ENCODE data around the gene GH2. TPM values are rescaled to one million over a fixed set of nuclear protein-coding genes. Genes with fewer than 3 reads are reported as not detected.
A peak's percentile ranks its signal among the peaks of the same experiment; 100 is the strongest.

The GH2 gene
- not detected in 2 replicates for total RNA-seq

DNA sequence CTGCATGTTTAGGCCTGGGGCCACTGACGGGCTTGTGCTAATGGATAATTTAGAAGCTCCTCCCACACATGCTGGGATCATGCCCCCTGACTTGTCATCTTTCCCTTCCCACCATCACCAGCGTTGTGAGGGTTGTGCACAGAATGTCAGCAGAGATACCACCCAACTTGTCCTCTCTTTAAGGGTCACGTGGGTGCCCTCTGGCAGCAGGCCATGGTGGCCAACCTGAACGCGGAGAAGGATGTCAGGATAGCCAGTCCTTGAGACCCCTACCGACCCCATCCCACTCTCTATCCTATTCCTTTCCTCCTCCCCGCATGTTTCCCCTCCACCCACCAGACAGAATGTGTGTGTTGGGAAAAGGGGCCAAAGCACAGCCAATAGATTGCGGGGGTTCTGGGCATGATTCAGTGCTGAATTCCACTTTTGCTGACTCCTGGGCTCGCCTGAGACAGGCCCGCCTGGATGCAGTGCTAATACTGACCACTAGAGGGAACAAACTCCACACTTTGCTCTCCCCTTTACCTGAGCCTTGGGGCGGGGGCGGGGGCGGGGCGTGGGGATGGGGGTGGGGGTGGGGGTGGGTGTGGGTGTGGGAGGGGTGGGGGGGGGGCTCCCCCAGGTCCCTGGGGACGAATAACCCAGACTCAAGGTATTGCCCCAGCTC lies at the start of gene GH2:
Gene GH2 (minus strand): TSS at position 10 of the 667 bp plus-strand sequence. CDS start 143 bp downstream, outside the sequence.
- peak; percentile 57 for DNase-seq (ENCODE audit: low read depth)
- Histone ChIP-seq H3K27me3 (ENCODE audit: control insufficient read depth, insufficient read depth, low read length) (no peaks in the 10 kb centered on the region), H3K36me3 (ENCODE audit: control insufficient read depth, insufficient read depth, low read length) (no peaks in the 10 kb centered on the region), H3K4me3 (ENCODE audit: low read depth, low read length) (no peak within 1 kb of the TSS)
- TF ChIP-seq CTCF (IDR thresholded peaks at IDR 0.05; ENCODE audit: insufficient read depth, low read length, severe bottlenecking) = peak; percentile 75
- no peak for FAIRE-seq

DNA sequence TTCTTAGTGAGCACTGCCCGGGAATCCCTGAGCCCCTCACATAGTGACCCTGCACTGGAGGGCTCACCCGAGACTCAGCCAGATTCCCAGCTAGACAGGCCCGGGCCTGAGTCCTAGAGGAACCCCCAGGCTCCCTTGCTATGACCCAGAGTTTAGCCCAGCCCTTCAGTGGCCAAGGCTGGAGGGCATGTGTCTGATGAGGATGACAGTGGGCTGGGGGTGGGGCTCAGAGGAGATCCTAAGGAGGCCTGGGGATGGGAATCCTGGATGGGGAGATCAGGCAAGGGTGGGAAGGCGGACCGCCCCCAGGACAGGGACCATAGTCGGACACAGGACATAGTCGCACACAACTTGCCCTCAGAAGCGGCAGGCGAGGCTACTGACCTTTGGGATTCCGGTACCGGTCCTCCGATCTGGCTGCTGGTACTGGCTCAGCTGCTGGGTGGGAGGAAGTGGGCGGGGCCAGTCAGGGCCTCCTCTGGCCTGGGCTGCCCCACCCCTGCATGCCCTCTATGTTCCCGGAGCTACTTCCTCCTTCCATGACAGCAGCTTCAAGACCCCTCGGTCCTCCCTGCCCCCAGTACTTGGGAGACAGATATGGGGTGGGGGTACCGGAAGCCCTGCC lies 49.3 kb upstream of the GH2 start:
- Histone ChIP-seq H3K4me3 (ENCODE audit: low read depth, low read length) (no peak overlapping the region), H3K36me3 (ENCODE audit: control insufficient read depth, insufficient read depth, low read length) (no peaks in the 10 kb centered on the region), H3K27me3 (ENCODE audit: control insufficient read depth, insufficient read depth, low read length) (no peaks in the 10 kb centered on the region)
- no peak for TF ChIP-seq CTCF (IDR thresholded peaks at IDR 0.05; ENCODE audit: insufficient read depth, low read length, severe bottlenecking)
- no peak for FAIRE-seq
- DNase-seq (ENCODE audit: low read depth) = no peak

DNA sequence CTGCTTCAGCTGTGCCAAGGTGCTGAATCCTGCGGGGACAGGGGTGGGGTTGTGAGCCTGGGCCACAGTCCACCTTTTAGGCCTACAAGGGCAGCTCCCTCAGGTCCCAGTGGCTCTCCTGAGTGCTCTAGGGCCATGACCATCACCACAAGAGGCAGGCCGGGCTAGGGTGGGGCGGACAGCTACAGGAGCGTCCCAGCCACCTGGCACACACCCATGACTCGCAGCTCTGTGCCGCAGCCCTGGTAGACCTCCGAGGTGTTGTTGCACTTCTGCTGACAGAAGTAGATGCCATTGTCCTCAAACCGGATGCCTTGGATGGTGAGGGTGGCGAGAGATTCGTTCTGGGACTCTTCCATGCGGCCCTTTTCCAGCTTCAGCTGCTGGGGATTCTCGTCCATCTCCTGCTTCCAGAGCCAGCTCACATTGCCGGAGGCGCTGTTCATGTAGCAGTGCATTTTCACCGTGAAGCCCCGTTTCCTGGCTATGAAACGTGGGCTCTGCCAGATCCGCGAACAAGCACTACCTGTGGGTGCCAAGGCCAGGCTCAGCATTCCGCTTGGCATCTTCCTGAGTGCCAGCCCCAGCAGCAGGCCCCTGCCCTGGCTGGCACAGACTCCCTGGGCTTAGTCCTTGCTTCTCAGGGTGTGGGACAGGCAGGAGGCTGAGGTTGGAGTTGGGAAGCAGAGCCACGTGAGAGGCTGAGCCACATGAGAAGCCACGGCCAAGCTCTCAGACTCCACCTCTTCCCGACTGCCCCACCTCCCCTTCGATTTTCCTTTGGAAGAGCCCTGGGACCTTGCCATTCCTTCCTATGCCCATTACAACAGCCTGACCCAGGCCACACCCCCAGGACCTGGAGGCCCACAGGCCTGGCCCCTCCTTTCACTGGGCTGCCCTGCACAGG lies 48.4 kb upstream of the GH2 start:
- Histone ChIP-seq H3K36me3 (ENCODE audit: control insufficient read depth, insufficient read depth, low read length) (no peaks in the 10 kb centered on the region), H3K27me3 (ENCODE audit: control insufficient read depth, insufficient read depth, low read length) (no peaks in the 10 kb centered on the region), H3K4me3 (ENCODE audit: low read depth, low read length) (no peak overlapping the region)
- no peak for TF ChIP-seq CTCF (IDR thresholded peaks at IDR 0.05; ENCODE audit: insufficient read depth, low read length, severe bottlenecking)
- FAIRE-seq (peak; percentile 55), DNase-seq (ENCODE audit: low read depth) (no peak)

DNA sequence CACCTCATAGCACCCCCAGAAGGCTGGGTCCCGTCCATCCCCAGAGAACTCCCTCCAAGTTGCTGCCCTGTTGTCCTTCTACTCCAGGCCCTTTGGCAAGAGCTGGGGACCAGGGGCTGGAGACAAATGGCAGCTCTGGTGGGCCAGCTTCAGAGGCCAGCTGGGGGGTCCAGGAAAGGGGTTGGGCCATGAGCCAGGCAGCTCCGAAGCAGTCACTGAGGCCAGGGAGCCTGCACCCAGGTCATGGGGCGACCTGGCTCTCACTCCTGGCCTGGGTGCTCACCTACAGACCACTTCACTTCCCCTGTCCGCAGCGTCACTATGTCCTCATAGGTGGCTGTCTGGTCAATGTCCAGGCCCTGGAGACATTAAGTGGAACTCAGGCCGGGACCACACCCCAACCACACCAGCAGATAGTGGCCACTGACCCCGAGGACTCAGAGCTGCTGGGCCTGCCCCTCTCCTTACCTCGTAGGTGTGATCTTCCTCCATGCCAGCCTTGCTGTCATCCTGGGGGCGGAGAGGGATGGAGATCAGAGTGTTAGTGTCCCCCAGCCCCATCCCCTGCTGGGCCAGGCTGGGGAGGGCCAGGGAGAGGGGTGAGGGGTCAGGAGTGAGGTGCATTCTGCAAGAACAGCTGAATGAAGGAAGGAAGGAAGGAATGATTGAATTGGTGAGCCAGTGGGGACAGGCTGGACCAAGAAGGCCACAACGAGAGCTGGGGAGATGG lies 47.4 kb upstream of the GH2 start:
- Histone ChIP-seq H3K27me3 (ENCODE audit: control insufficient read depth, insufficient read depth, low read length) (no peaks in the 10 kb centered on the region), H3K4me3 (ENCODE audit: low read depth, low read length) (no peak overlapping the region), H3K36me3 (ENCODE audit: control insufficient read depth, insufficient read depth, low read length) (no peaks in the 10 kb centered on the region)
- TF ChIP-seq CTCF (IDR thresholded peaks at IDR 0.05; ENCODE audit: insufficient read depth, low read length, severe bottlenecking) = no peak
- FAIRE-seq (no peak), DNase-seq (ENCODE audit: low read depth) (no peak)

- Histone ChIP-seq H3K4me3 (ENCODE audit: low read depth, low read length) (no peak overlapping the region), H3K36me3 (ENCODE audit: control insufficient read depth, insufficient read depth, low read length) (no peaks in the 10 kb centered on the region), H3K27me3 (ENCODE audit: control insufficient read depth, insufficient read depth, low read length) (no peaks in the 10 kb centered on the region)
- no peak for FAIRE-seq
- TF ChIP-seq CTCF (IDR thresholded peaks at IDR 0.05; ENCODE audit: insufficient read depth, low read length, severe bottlenecking) = no peak
- no peak for DNase-seq (ENCODE audit: low read depth)
These were observed 46.5 kb upstream of the GH2 start for GRCh38 chr17:63928172-63928666.

Data from bronchial epithelial cell (primary cell).